HG03025 (cell line): ENCODE data around the gene CAMK2D.

Source experiments
- ATAC-seq: cut with Tn5 transposase; IDR thresholded peaks from one replicate; pipeline ENCODE4 v1.9.1; 2021; ENCODE audit warnings: mild to moderate bottlenecking, moderate library complexity; ENCODE audit not compliant: unreplicated experiment, low FRiP score

Gene CAMK2D

GRCh38 chr4:113452868-113453620, 308.5 kb downstream of the CAMK2D start:
- ATAC-seq = no peak

- no peak for ATAC-seq
These were observed 309.4 kb downstream of the CAMK2D start for GRCh38 chr4:113452152-113452551.

GRCh38 chr4:113450295-113451080, 311.1 kb downstream of the CAMK2D start:
- no peak for ATAC-seq

GRCh38 chr4:113449410-113449974, 312.0 kb downstream of the CAMK2D start:
- ATAC-seq = no peak

DNA sequence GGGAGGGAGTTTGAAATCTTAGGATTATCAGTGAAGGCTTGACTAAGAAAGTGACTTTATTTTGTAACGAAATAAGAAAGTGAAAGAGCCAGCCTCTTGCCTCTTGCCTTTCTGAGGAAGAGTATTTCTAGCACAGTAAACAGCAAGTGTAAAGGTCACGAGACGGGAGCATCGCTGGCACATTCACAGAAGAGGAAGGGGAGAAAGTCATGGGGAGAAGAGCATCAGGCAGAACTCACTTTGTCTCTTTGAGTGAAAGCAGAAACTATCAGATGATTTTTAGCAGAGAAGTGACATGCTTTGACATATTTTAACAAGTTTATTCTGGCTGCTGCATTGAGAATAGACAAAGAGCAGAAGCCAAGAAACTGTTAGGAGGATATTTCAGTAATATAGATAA, 313.8 kb downstream of the CAMK2D start:
- ATAC-seq = no peak

DNA sequence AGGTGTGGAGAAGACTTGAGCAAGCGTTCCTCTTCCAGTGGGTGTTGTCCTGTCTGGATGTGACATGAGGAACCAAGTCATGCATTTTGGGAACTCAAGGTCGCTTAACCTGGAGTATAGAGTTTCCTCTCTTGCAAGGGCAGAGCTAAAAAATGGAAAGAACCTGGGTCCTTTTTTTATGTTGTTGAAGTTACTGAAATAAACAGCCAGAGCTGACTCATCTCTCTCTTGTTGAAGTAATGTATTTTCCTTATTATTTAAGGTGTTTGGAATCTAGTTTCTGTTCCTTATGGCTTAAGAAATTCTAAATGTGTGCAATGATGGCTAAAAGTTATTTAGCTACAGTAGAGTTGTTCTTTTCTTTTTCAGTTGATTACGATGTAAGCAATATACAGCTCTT, 314.5 kb downstream of the CAMK2D start:
- no peak for ATAC-seq

DNA sequence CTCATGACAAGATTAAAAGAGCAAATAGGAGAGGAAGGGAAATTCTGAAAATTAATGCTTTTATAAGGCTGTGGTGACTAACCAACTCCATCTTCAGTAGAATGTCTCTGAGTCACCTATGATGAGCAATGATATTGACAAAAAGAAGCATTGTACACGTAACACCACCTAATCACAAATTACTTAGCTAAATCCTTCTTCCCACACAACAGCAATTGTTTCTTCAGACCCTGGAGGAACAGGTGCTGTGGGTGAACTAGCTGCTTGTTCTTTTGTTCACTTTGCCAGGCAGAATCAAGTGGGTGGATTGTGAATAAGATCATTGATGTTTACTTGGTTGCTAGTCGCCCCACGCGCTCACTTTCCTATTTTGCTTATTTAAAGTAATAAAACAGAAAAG, 315.5 kb downstream of the CAMK2D start:
- ATAC-seq = no peak

DNA sequence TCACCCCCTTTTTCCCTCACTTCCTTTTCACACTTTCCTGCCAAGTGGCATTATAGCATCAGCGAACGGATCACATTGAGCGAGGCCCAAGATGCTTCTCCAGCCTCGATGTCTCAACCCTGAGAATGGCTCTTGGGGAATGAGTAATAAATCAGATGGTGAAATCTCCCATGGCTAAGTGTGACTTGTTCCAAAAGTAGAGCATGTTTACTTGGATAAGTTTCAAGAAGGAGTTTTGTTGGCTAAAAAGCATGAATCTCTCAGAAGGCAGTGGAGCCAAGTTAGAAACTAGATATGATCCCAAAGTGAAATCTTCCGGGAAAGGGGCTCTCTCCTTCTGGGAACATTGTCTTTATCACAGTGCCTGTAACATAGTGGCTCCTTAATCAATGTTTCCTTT, 316.3 kb downstream of the CAMK2D start:
- no peak for ATAC-seq

- no peak for ATAC-seq
These were observed 317.2 kb downstream of the CAMK2D start for GRCh38 chr4:113444386-113444785.

DNA sequence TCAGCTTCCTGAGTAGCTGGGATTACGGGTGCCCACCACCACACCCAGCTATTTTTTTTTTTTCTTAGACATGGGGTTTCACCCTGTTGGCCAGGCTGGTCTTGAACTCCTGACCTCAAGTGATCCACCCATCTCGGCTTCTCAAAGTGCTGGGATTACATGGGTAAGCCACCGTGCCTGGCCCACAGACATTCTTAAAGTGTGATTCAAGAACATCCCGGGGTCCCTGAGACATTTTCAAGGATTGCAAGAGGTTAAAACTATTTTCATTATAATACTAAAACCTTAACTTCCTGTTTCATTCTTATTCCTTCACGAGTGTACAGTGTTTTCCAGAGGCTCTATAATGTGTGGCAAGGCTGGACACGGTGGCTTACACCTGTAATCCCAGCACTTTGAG, 318.7 kb downstream of the CAMK2D start:
- ATAC-seq = no peak

DNA sequence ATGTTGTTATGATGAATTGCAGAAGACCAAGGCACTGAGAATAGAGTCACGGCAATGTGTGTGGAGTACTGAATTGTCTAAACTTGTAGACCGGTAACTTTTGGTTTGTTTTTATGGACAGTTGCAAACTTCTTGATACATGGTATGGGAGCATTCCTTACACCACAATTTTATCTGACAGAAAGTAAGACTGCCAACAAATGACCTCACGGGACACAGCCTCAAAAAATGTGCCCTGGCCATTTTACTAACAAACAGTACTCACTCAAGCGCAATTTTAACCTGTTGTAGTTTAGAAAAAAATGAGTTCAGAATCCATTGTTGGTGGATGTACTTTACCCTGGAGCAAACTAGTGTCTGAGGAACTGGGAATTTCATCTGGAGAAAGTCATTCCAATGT, 321.2 kb downstream of the CAMK2D start:
- ATAC-seq = no peak

GRCh38 chr4:113438596-113438995, 322.9 kb downstream of the CAMK2D start:
- no peak for ATAC-seq

DNA sequence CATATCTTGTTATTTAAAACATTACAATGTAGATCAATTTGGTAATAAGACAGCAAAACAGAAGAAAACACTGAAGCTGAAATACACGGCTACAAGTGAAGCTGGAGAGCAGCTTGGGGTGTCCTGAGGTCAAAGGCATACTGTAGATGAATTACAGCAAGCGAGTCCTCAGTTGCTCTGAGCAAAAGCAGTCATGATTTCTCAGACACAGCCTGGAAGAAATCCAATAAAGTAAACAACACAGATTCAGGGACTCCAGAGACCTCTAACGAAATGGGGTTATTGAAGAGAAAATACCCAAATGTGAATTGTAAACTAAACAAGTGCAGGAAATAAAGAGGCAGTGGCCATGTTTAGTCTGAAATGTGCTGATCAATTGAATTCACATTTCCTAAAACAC, 324.4 kb downstream of the CAMK2D start:
- ATAC-seq = no peak

- ATAC-seq = no peak
These were observed 325.2 kb downstream of the CAMK2D start for GRCh38 chr4:113436360-113436759.

GRCh38 chr4:113435893-113436292, 325.6 kb downstream of the CAMK2D start:
- ATAC-seq = no peak

- ATAC-seq = no peak
These were observed 327.3 kb downstream of the CAMK2D start for GRCh38 chr4:113434247-113434587.

DNA sequence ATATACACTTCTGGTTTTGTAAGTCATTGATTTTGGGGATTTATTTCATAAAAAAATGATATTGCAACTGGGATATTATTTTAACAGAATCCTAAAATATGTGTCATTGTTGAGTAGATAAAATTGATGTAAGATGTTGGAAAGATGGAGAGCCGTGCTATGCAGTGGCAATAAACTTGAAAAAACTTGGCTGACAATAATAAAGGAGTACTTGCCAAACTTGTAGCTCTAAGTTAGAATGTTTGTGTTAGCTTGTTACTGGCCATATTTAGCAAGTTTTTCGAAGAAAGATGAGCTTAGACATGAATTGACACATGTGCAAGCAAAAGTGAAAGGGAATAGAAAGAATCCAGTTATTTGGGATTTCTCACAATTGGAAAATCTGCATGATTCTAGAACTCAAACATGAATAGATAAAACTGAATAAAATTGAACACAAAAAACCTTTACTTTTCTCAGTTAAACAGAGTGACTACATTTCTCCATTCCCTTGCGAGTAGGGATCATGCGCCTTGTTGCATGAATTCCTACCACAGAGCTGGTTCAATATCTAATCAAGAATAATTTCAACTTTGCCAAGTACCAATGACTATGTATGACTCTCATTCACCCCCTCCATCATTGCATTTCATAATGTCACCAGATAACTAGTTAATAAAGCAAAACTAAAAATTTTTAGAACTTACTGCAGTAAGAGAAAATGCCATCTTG, 327.8 kb downstream of the CAMK2D start:
- ATAC-seq = no peak

DNA sequence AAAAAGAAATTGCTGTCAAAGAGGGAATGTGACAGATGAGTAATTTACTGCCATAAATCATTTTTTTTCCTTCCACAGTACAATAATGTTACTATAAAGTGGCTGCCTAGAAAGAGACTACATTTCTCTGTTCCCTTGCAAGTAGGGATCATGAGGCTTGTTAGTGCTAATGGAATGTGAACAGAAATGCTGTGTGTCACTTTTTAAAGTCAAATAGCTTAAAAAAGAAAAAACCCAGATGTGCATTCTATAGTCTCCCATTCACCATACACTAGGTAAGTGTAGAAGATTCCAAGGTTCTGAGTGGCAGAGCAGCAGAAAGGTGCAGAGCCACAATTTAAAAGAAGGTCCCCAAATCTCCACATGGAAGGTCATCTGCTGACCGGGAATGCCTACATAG, 328.4 kb downstream of the CAMK2D start:
- ATAC-seq = no peak

- no peak for ATAC-seq
These were observed 337.9 kb downstream of the CAMK2D start for GRCh38 chr4:113423631-113424030.

- no peak for ATAC-seq
These were observed 340.6 kb downstream of the CAMK2D start for GRCh38 chr4:113420938-113421337.

GRCh38 chr4:113419631-113420030, 341.9 kb downstream of the CAMK2D start:
- ATAC-seq = no peak
